HEK293 (cell line): ENCODE data around the gene ZBTB8A.
A peak's percentile ranks its signal among the peaks of the same experiment; 100 is the strongest.

Experiments used
- GFI1B ChIP-seq: fragments of 450-650 bp; formaldehyde crosslinking; IDR thresholded peaks from 2 replicates; pipeline ENCODE4 v1.5.1; 2016; ENCODE audit warnings: missing biosample characterization, missing genetic modification characterization
- REST ChIP-seq: fragments of 450-650 bp; formaldehyde crosslinking; IDR thresholded peaks from 2 replicates; pipeline ENCODE4 v1.5.1; 2016; ENCODE audit warnings: missing biosample characterization, missing genetic modification characterization
- SP2 ChIP-seq: fragments of 450-650 bp; formaldehyde crosslinking; IDR thresholded peaks from 2 replicates; pipeline ENCODE4 v1.5.1; 2016; ENCODE audit warnings: missing biosample characterization, missing genetic modification characterization
- ZBTB21 ChIP-seq: fragments of 450-650 bp; formaldehyde crosslinking; IDR thresholded peaks from 2 replicates; pipeline ENCODE4 v1.5.1; 2017; ENCODE audit warnings: missing biosample characterization, missing genetic modification characterization
- ZNF311 ChIP-seq: fragments of 450-650 bp; formaldehyde crosslinking; IDR thresholded peaks from 2 replicates; pipeline ENCODE4 v1.5.1; 2017; ENCODE audit warnings: missing biosample characterization, missing genetic modification characterization, borderline replicate concordance
- ZNF362 ChIP-seq: fragments of 450-650 bp; formaldehyde crosslinking; IDR thresholded peaks from 2 replicates; pipeline ENCODE4 v1.5.1; 2016; ENCODE audit warnings: missing biosample characterization, missing genetic modification characterization
- ZNF544 ChIP-seq: fragments of 450-650 bp; formaldehyde crosslinking; IDR thresholded peaks from 2 replicates; pipeline ENCODE4 v1.5.0; 2017; ENCODE audit warnings: missing biosample characterization, missing genetic modification characterization
- ZNF701 ChIP-seq: fragments of 450-650 bp; formaldehyde crosslinking; IDR thresholded peaks from 2 replicates; pipeline ENCODE4 v1.5.1; 2016; ENCODE audit warnings: missing biosample characterization, missing genetic modification characterization
- ZNF704 ChIP-seq: fragments of 450-650 bp; formaldehyde crosslinking; IDR thresholded peaks from 2 replicates; pipeline ENCODE4 v1.5.1; 2016; ENCODE audit warnings: missing biosample characterization, missing genetic modification characterization
- ZSCAN18 ChIP-seq: fragments of 450-650 bp; formaldehyde crosslinking; IDR thresholded peaks from 2 replicates; pipeline ENCODE4 v1.5.1; 2016; ENCODE audit warnings: missing biosample characterization, missing genetic modification characterization
- ZSCAN30 ChIP-seq: fragments of 450-650 bp; IDR thresholded peaks from 2 replicates; pipeline ENCODE4 v1.5.1; 2018; ENCODE audit warnings: missing biosample characterization, mild to moderate bottlenecking, missing genetic modification characterization, moderate library complexity
- TF ChIP-seq, protein P1 (sequence below): fragments of 450-650 bp; formaldehyde crosslinking; IDR thresholded peaks from 2 replicates; pipeline ENCODE4 v1.5.1; 2016; ENCODE audit warnings: missing biosample characterization, missing genetic modification characterization
- TF ChIP-seq, protein P2 (sequence below): fragments of 450-650 bp; formaldehyde crosslinking; IDR thresholded peaks from 2 replicates; pipeline ENCODE4 v1.5.1; 2016; ENCODE audit warnings: missing biosample characterization, missing genetic modification characterization, borderline replicate concordance

DNA sequence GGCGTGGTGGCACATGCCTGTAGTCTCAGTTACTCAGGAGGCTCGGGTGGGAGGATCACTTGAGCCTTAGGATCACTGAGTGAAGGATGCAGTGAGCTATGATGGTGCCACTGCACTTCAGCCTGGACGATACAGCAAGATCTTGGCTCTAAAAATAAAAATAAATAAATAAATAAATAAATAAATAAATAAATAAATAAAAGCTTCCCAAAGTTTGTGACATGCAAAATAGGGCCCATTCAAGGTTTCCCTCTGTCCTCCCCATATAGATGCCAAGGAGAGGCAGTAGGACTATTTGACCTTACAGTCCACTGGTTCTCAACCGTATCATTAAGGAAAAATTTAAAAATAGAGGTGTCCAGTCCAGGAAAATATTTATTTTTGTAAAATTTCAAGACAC is 70.0 kb downstream of the ZBTB8A start:
- TF ChIP-seq ZSCAN30 (tag by site-specific recombination), result no peak
- TF ChIP-seq REST (tag by site-specific recombination), result peak; percentile 74
- TF ChIP-seq, protein P1, sequence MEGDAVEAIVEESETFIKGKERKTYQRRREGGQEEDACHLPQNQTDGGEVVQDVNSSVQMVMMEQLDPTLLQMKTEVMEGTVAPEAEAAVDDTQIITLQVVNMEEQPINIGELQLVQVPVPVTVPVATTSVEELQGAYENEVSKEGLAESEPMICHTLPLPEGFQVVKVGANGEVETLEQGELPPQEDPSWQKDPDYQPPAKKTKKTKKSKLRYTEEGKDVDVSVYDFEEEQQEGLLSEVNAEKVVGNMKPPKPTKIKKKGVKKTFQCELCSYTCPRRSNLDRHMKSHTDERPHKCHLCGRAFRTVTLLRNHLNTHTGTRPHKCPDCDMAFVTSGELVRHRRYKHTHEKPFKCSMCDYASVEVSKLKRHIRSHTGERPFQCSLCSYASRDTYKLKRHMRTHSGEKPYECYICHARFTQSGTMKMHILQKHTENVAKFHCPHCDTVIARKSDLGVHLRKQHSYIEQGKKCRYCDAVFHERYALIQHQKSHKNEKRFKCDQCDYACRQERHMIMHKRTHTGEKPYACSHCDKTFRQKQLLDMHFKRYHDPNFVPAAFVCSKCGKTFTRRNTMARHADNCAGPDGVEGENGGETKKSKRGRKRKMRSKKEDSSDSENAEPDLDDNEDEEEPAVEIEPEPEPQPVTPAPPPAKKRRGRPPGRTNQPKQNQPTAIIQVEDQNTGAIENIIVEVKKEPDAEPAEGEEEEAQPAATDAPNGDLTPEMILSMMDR (tag by site-specific recombination), result no peak
- peak; percentile 71; the same call in 1 of the 2 replicates for TF ChIP-seq ZBTB21 (tag by site-specific recombination)
- TF ChIP-seq, protein P2, sequence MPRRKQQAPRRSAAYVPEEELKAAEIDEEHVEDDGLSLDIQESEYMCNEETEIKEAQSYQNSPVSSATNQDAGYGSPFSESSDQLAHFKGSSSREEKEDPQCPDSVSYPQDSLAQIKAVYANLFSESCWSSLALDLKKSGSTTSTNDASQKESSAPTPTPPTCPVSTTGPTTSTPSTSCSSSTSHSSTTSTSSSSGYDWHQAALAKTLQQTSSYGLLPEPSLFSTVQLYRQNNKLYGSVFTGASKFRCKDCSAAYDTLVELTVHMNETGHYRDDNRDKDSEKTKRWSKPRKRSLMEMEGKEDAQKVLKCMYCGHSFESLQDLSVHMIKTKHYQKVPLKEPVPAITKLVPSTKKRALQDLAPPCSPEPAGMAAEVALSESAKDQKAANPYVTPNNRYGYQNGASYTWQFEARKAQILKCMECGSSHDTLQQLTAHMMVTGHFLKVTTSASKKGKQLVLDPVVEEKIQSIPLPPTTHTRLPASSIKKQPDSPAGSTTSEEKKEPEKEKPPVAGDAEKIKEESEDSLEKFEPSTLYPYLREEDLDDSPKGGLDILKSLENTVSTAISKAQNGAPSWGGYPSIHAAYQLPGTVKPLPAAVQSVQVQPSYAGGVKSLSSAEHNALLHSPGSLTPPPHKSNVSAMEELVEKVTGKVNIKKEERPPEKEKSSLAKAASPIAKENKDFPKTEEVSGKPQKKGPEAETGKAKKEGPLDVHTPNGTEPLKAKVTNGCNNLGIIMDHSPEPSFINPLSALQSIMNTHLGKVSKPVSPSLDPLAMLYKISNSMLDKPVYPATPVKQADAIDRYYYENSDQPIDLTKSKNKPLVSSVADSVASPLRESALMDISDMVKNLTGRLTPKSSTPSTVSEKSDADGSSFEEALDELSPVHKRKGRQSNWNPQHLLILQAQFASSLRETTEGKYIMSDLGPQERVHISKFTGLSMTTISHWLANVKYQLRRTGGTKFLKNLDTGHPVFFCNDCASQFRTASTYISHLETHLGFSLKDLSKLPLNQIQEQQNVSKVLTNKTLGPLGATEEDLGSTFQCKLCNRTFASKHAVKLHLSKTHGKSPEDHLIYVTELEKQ, result no peak; the same call in 1 of the 2 replicates
- no peak for TF ChIP-seq ZNF362 (tag by site-specific recombination)
- TF ChIP-seq ZNF311 (tag by site-specific recombination), result no peak
- no peak for TF ChIP-seq ZNF701 (tag by site-specific recombination)
- peak; percentile 60; the same call in 1 of the 2 replicates for TF ChIP-seq GFI1B (tag by site-specific recombination)
- TF ChIP-seq ZNF704 (tag by site-specific recombination), result no peak
- no peak for TF ChIP-seq SP2
- no peak for TF ChIP-seq ZSCAN18 (tag by site-specific recombination)
- no peak for TF ChIP-seq ZNF544 (tag by site-specific recombination)
